OCI-LY1 (cell line): ENCODE measurements around the gene SOX18.

Experiments used
- CTCF ChIP-seq: fragments of 200-600 bp; sonication (generic), shearing (Covaris generic); IDR thresholded peaks from 2 replicates; pipeline ENCODE4 v1.5.1; 2017; ENCODE audit warnings: mild to moderate bottlenecking, antibody characterized with exemption, low read length, moderate library complexity, mixed read lengths
- EZH2 ChIP-seq: fragments of 200-600 bp; sonication (generic), shearing (Covaris generic); IDR thresholded peaks from 2 replicates; pipeline ENCODE4 v1.8.0; 2017; ENCODE audit warnings: borderline replicate concordance, mixed run types, mild to moderate bottlenecking, antibody characterized with exemption, low read length, moderate library complexity, mixed read lengths

DNA sequence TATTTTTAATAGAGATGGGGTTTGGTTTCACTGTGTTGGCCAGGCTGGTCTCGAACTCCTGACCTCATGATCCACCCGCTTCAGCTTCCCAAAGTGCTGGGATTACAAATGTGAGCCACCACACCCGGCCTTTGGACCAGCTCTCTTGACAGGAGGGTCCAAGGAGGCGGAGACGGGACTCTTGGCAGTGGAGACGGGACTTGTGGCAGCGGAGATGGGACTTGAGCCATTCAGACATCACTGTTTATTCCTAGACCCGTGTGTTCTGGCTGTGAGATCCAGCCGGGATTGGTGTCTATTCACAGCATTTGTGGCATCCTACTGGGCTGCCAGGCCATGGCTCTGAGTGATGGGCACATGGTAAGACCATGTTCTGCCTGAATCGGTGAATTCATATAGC lies 42.9 kb downstream of the SOX18 start:
- TF ChIP-seq CTCF = no peak
- no peak for TF ChIP-seq EZH2
